Muscle of leg (tissue), 11 donors: ENCODE results near the gene APOLD1. TPM values are rescaled to one million over a fixed set of nuclear protein-coding genes. Genes with fewer than 3 reads are reported as not detected.
"Not testable (repeated sequence)": the region's sequence is repeated elsewhere in the genome, so short reads cannot be mapped to it uniquely, and the experiment has no call there.

Experiments used
- DNase-seq: peaks from one replicate; pipeline ENCODE4 v3.0.0; 2013
- H3K27ac ChIP-seq: one replicate; pipeline ENCODE4 v1.5.1; 2013; ENCODE audit warnings: mild to moderate bottlenecking, low read length, control low read depth
- H3K27me3 ChIP-seq: one replicate; pipeline ENCODE4 v1.6.1; 2013; ENCODE audit warnings: low read length; ENCODE audit not compliant: control insufficient read depth, insufficient read depth
- H3K36me3 ChIP-seq: one replicate; pipeline ENCODE4 v1.6.1; 2013; ENCODE audit warnings: low read length; ENCODE audit not compliant: control insufficient read depth, insufficient read depth
- H3K4me1 ChIP-seq: one replicate; pipeline ENCODE4 v1.6.1; 2013; ENCODE audit warnings: low read length; ENCODE audit not compliant: control insufficient read depth, insufficient read depth
- H3K4me3 ChIP-seq: one replicate; pipeline ENCODE4 v1.5.1; 2013; ENCODE audit warnings: low read length, control low read depth
- H3K9me3 ChIP-seq: replicated peaks from 2 replicates; pipeline ENCODE4 v1.6.1; 2013; ENCODE audit warnings: low read depth, low read length; ENCODE audit not compliant: control insufficient read depth
- WGBS: methylation state at CpG from one replicate; pipeline ENCODE4 v1.1.5; 2013; ENCODE audit warnings: missing lambda C conversion rate; ENCODE audit not compliant: insufficient coverage; 5-methylcytosine and 5-hydroxymethylcytosine counted together
- polyA plus RNA-seq, 8 donors: library from polyadenylated mRNA; unstranded; fragments of 120-200 nt; gene quantifications; one replicate each; pipeline versions ENCODE4 v1.2.1 to v1.2.3, GENCODE V29; 2013; ENCODE audit warnings: inconsistent platforms in 1 of 8, low replicate concordance in 1 of 8; ENCODE audit not compliant: insufficient read length in 8 of 8, insufficient read depth in 1 of 8
- total RNA-seq: library from RNA; stranded (reverse); fragments of 120-200 nt; gene quantifications from one replicate; pipeline ENCODE4 v1.2.4, GENCODE V29; 2013

The APOLD1 gene
- total and polyA plus RNA-seq, 9 donors = 6.8 to 11.2 (median 8.6) TPM

DNA sequence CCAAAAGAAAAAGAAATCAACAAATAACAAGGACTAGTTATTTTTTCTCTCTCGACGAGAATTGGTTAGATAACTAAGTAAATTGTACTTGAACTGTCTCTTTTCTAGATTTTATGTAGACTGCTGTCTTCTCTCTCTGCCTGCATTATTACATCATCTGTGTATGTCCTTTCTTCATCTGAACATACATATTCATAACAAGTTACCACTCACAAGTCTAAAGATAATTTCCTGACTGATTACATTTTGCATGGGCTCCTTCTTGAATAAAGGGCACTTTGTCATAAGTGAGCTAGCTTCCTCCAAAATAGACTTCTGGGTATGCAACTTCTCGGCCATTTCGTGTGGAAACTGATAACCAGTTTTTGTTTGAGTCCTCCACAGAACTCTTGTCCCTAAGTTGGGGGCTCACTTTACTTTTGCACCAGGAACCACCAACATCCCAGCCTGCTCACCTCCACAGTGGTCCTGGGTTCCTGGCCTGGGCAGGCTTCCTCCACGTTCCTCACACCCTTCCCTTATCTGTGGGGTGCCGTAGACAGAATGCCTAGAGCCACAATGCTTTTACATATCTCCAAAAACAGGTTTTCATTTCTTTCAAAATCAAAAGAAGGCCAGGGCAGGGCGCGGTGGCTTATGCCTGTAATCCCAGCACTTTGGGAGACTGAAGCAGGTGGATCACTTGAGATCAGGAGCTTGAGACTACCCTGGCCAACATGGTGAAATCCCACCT is 21.5 kb downstream of the APOLD1 start:
- no peaks in the 10 kb centered on the region for H3K9me3 ChIP-seq
- DNase-seq = no peak
- peaks cover 19% of the 10 kb centered on the region for H3K4me1 ChIP-seq
- no peak overlapping the region for H3K4me3 ChIP-seq
- WGBS = 87% methylated on average over 6 of the region's 8 CpGs
- H3K27ac ChIP-seq = peak overlapping the region; percentile 91
- H3K27me3 ChIP-seq = no peaks in the 10 kb centered on the region
- H3K36me3 ChIP-seq = no peaks in the 10 kb centered on the region

DNA sequence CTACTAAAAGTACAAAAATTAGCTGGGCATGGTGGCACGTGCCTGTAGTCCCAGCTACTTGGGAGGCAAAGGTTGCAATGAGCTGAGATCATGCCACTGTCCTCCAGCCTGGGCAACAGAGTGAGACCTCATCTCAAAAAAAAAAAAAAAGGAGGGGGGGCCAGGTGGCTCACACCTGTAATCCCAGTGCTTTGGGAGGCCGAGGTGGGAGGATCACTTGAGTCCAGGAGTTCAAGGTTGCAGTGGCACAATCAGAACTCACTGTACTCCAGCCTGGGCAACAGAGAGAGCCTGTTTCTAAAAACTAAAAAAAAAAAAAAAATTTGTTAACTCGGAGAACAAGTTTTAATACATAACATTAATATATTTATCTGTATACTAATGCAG is 22.1 kb downstream of the APOLD1 start:
- Histone ChIP-seq H3K27ac (peak overlapping the region; percentile 91), H3K4me1 (peaks cover 19% of the 10 kb centered on the region)
- not testable (repeated sequence) for H3K36me3 ChIP-seq, H3K9me3 ChIP-seq, DNase-seq, H3K4me3 ChIP-seq, H3K27me3 ChIP-seq
- WGBS = 78% methylated on average over 1 of the region's 3 CpGs

DNA sequence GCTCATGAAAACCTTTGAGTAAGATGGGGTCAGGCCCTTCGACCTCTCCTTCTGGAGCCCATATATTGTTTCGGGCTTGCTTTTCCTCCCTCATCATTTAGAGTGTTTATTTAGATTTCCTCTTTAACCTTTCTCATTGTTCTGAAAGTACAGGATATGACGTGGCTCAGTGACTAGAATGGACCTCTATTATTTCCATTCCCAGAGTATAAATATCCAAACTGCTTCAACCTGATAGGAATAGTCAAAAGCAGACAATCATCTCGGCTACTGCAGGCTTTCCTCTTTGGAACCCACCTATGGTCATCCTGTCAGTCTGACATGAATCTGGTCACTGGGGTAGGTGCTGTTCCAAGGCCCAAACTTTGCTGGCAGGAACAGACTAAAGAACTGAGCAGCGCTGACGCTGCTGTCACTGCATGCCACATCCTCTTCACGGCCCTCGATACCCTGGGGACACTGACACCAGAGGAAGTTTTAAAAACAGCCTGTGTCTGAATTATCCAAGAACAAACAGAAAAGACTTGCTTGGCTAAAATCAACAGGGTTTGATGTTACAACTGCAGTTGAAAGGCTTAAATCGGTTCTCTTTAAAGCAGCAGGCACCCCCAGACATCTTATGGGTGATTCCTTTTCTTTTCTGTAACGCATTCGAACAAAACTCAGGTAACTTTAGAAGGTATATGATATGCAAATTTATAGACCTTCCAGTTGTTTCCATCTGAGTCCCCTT is 22.7 kb downstream of the APOLD1 start:
- Histone ChIP-seq H3K4me3 (no peak overlapping the region), H3K9me3 (no peaks in the 10 kb centered on the region), H3K36me3 (no peaks in the 10 kb centered on the region), H3K4me1 (peaks cover 17% of the 10 kb centered on the region), H3K27ac (peak overlapping the region; percentile 91), H3K27me3 (no peaks in the 10 kb centered on the region)
- 19% methylated on average over 5 of the region's 11 CpGs for WGBS
- DNase-seq = peak; percentile 78

DNA sequence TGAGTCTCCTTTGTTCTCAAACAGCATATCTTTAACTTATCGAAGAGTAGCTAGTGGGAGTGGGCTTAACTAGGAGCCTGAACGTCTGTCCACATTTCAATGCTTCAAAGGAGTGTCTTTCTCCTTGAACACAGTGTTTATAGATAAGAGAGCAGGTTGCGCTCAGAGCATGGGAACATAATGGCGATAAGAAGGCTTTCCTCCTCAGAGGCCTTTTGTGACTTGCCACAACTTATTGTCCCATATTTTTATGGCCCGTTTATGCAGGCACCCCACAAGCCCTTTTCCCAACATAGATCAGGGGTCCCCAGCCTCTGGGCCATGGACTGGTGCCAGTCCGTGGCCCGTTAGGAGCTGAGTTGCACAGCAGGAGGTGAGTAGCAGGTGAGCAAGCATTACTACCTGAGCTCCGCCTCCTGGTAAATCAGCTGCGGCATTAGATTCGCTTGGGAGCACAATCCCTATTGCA is 25.1 kb downstream of the APOLD1 start:
- Histone ChIP-seq H3K9me3 (no peaks in the 10 kb centered on the region), H3K27ac (no peak overlapping the region), H3K4me3 (no peak overlapping the region), H3K27me3 (no peaks in the 10 kb centered on the region), H3K36me3 (peaks cover 3% of the 10 kb centered on the region), H3K4me1 (peaks cover 15% of the 10 kb centered on the region)
- 87% methylated on average over 5 of the region's 10 CpGs for WGBS
- no peak for DNase-seq

DNA sequence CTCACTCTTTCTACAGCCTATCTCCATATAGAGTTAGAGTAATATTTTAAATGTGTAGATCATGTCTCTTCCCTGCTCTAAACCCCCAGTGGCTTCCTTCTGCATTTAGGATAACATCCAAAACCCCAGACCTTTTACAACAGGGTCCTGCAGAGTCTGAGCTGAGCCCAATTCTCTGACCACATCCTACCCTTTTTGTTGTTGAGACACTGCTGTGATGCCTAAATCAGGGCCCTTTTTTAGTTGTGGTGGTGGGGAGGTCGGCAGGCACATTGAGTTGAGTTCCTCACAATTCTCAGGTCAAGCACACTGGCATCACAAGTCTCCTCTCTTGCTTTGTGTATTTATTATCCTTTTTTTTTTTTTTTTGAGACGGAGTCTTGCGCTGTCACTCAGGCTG is 25.9 kb downstream of the APOLD1 start:
- no peak overlapping the region for H3K27ac ChIP-seq
- H3K4me1 ChIP-seq = peaks cover 15% of the 10 kb centered on the region
- no peak overlapping the region for H3K4me3 ChIP-seq
- no peaks in the 10 kb centered on the region for H3K27me3 ChIP-seq
- 100% methylated on average over 1 of the region's 3 CpGs for WGBS
- peaks cover 4% of the 10 kb centered on the region for H3K36me3 ChIP-seq
- no peaks in the 10 kb centered on the region for H3K9me3 ChIP-seq
- DNase-seq = no peak

DNA sequence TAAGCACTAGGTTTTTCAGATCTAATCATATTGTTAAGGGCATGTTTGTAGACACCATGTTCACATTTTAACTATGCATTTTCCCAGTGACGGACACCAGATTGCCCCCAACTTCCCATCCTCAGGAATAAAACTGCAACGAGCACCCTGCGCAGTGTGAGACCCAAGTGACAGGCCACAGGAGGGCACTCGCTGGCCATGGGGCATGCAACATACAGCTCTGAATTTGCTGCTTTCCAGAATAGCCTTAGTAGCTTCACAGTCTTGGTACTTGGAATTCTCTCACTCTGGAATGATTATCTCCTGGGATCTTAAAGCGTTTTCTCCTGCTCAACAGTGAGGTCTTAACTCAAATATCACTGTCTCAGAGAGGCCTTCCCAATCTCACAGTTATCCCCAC is 26.7 kb downstream of the APOLD1 start:
- DNase-seq = no peak
- Histone ChIP-seq H3K27me3 (no peaks in the 10 kb centered on the region), H3K27ac (no peak overlapping the region), H3K4me1 (peaks cover 12% of the 10 kb centered on the region), H3K9me3 (no peaks in the 10 kb centered on the region), H3K36me3 (peaks cover 4% of the 10 kb centered on the region), H3K4me3 (no peak overlapping the region)
- 95% methylated on average over 5 of the region's 5 CpGs for WGBS

DNA sequence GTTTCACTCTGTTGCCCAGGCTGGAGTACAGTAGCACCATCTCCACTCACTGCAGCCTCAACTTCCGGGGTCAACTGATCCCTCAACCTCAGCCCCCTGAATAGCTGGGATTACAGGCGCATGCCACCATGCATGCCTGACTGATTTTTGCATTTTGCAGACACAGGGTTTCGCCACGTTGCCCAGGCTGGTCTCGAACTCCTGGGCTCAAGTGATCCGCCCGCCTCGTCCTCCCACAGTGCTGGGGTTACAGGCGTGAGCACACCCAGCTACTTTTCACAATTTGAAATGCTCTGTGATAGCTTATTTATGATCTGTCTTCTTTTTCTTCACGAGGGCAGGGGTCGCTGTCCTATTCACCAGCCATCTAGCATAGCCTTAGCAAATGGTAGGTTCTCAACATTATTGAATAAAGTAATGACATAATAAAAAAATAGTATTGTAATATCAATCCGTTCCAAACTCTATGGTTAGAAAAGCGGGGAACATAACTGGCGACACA is 27.2 kb downstream of the APOLD1 start:
- DNase-seq = no peak
- H3K27me3 ChIP-seq = no peaks in the 10 kb centered on the region
- WGBS = 71% methylated on average over 7 of the region's 14 CpGs
- peaks cover 11% of the 10 kb centered on the region for H3K4me1 ChIP-seq
- no peaks in the 10 kb centered on the region for H3K9me3 ChIP-seq
- no peak overlapping the region for H3K27ac ChIP-seq
- H3K36me3 ChIP-seq = peaks cover 7% of the 10 kb centered on the region
- H3K4me3 ChIP-seq = no peak overlapping the region

DNA sequence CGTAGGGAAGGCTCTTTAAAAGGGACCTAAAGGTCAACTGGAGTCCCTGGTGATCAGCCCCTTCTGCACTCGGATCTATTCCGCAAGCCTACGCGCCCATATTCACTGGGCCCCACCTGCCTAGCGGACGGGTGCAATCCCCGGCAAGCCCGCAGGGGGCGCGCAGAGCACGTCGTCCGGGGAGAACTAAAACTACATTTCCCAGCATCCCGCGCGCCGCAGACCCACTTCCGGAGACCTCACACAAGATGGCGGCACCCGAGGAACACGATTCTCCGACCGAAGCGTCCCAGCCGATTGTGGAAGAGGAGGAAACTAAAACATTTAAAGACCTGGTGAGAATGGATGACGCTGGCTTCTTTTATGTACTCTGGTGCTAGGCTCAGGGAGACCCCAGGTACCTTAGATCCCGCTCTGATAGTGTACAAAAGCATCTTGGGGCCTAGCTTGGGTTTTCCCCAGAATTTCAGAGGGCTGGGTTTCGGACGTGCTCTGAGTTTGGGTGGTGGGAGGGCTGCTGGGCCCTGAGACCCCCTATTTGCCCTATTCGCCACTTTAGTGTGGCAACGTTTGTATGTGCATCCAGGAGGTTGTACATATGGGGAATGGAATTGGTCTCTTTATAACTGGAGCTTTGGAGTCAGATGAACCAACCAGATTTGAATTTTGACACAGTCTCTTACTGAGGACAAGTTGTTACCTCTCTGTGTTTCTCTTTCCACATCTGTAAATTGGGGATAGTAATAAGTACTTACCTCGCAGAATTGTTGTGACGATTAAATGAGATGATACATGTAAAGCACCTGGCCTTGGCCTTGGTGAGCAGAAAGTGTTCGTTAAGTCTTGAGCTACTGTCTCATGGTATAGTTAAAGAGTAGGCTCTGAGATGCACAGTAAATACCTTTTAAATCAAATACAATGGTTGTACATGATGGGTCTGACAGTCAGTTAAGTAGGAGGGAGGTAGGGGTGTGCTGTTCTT is 28.0 kb downstream of the APOLD1 start, which contains the start of gene DDX47:
Gene DDX47 (plus strand): TSS at position 227 of the 982 bp plus-strand sequence. CDS start 22 bp downstream, at position 249.
- 0% methylated on average over 13 of the region's 35 CpGs for WGBS
- Histone ChIP-seq H3K27ac (peak within 1 kb of the TSS; percentile 60), H3K4me1 (peaks cover 7% of the 10 kb centered on the region), H3K4me3 (peak within 1 kb of the TSS; percentile 60), H3K36me3 (peaks cover 9% of the 10 kb centered on the region), H3K27me3 (no peaks in the 10 kb centered on the region), H3K9me3 (no peaks in the 10 kb centered on the region)
- peak; percentile 97 for DNase-seq

DNA sequence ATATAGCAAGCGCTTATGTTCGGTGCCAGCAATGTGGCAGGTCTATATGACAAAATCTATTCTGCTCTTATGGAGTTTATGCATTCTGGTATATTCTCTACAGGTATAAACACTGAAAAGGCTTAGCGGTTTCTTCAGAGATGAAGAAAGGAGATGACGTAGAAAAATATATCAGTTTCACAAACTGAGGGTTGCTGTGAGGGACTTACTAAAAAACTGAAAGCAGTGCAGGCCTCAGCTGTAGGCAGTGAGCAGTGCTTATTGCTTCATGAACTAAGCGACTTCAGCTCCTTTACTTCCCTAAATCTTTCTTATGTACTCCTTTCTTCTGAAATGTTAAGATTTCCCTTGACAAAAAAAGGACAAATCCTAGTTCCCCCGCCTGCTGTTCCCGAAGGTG is 32.2 kb downstream of the APOLD1 start:
- Histone ChIP-seq H3K4me1 (peaks cover 2% of the 10 kb centered on the region), H3K36me3 (peaks cover 32% of the 10 kb centered on the region), H3K27me3 (no peaks in the 10 kb centered on the region), H3K4me3 (no peak overlapping the region), H3K27ac (no peak overlapping the region), H3K9me3 (no peaks in the 10 kb centered on the region)
- no CpG with 5 or more reads among the region's 7 CpGs for WGBS
- DNase-seq = peak; percentile 36
